ENCODE data around the gene FZR1. TPM values are rescaled to one million over a fixed set of nuclear protein-coding genes. Genes with fewer than 3 reads are reported as not detected.

The FZR1 gene
- total and polyA plus RNA-seq, 2 of the 13 experiments (the other 11 are each of a cell fraction or from before 2014, with no cell fraction given): 29.0 to 30.8 TPM

DNA sequence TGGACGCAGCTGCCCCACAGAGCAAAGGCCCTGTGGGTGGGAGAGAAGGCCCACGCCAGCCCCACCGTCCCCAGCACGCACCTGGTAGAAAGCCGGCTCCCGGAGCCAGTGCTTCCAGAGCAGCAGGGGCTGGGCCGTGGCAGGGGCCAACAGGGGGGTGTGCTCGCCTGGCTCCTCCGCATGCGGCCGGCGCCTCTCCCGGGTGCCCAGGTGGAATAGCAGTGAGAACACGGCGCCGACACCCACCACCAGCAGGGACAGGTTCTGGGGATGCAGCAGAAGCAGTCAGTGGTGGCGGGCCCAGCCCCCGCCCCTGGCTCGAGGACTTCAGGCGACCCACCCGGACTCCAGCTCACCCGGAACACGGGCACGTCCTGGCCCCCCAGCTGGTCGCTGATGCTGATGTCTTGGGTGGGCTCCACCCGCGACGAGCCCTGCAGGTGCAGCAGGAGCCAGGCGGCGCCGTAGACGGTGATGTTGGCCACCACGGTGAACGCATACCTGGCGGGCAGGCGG, 41.7 kb downstream of the FZR1 start:
- 99% methylated on average over 16 of the region's 36 CpGs for WGBS (ENCODE audit: low lambda C conversion rate)
- CTCF ChIA-PET (ENCODE audit: low intra/inter-chr PET ratio, low total read pairs): interaction anchor here (1.5 kb wide), 1 partner anchor 27 kb away, joined by 3 read pairs; no protein-coding TSS in a partner anchor
- H3K36me3 ChIP-seq (replicated peaks in 1 of 2; ENCODE audit: control insufficient read depth in 1 of 2, insufficient read depth in 2 of 2, low read length in 2 of 2): peaks cover 3 to 10% of the 10 kb centered on the region in 2 experiments; a peak in 3 of 5 replicates

DNA sequence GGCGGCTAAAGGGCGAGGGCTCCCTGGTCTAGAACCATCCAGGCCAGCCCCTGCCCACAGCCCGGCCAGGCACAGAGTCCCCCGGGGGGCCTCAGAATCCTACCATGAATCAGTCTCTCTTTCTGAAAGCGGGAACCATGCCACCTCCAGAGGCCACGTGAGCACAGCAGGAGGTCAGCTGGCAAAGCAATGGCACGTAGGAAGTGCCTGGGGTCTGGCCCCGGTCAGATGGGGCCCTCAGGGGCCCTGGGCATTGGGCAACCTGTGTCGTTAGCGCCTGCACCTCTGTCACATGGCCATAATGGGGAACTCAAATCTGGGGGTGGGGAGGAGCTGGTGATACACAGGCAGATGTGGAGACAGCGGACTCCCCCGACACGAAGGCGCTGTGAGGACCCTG, 42.5 kb downstream of the FZR1 start:
- Histone ChIP-seq H3K4me2 (ENCODE audit: low read depth, low read length) (no peak overlapping the region), H3K27ac (ENCODE audit: extremely low read length, insufficient read depth, low read length) (no peak overlapping the region), H3K79me2 (ENCODE audit: insufficient read depth, low read length) (no peaks in the 10 kb centered on the region), H3K36me3 (replicated peaks in 1 of 2; ENCODE audit: control insufficient read depth in 1 of 2, insufficient read depth in 2 of 2, low read length in 2 of 2) (peaks cover 3 to 10% of the 10 kb centered on the region in 2 experiments; a peak in 3 of 5 replicates), H3K4me1 (ENCODE audit: insufficient read depth, low read length) (peaks cover 13% of the 10 kb centered on the region), H3K9me3 (ENCODE audit: low read length) (no peaks in the 10 kb centered on the region), H3K4me3 (replicated peaks in 1 of 3; ENCODE audit: insufficient read depth in 1 of 3, low read depth in 2 of 3, low read length in 3 of 3) (no peak overlapping the region), H2AFZ (ENCODE audit: low read length) (no peak overlapping the region), H3K9ac (ENCODE audit: insufficient read depth, low read depth, low read length) (no peak overlapping the region), H3K27me3 (ENCODE audit: control insufficient read depth in 1 of 2, insufficient read depth in 2 of 2, low read length in 2 of 2) (no peaks in the 10 kb centered on the region), H4K20me1 (ENCODE audit: insufficient read depth, low read length) (no peaks in the 10 kb centered on the region)
- intact Hi-C loops (cut with micrococcal nuclease; ENCODE audit: unreplicated experiment): no loop called here
- no peak for TF ChIP-seq FOXC1 (CRISPR knock-in tag; IDR thresholded peaks at IDR 0.05; ENCODE audit: borderline replicate concordance)
- no peak for TF ChIP-seq ZNF550 (CRISPR knock-in tag; IDR thresholded peaks at IDR 0.05; ENCODE audit: borderline replicate concordance)
- TF ChIP-seq, protein P1, sequence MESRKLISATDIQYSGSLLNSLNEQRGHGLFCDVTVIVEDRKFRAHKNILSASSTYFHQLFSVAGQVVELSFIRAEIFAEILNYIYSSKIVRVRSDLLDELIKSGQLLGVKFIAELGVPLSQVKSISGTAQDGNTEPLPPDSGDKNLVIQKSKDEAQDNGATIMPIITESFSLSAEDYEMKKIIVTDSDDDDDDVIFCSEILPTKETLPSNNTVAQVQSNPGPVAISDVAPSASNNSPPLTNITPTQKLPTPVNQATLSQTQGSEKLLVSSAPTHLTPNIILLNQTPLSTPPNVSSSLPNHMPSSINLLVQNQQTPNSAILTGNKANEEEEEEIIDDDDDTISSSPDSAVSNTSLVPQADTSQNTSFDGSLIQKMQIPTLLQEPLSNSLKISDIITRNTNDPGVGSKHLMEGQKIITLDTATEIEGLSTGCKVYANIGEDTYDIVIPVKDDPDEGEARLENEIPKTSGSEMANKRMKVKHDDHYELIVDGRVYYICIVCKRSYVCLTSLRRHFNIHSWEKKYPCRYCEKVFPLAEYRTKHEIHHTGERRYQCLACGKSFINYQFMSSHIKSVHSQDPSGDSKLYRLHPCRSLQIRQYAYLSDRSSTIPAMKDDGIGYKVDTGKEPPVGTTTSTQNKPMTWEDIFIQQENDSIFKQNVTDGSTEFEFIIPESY (CRISPR knock-in tag; IDR thresholded peaks at IDR 0.05): no peak
- TF ChIP-seq ZNF382 (CRISPR knock-in tag; IDR thresholded peaks at IDR 0.05; ENCODE audit: borderline replicate concordance): no peak
- TF ChIP-seq ZMYM4 (CRISPR knock-in tag; IDR thresholded peaks at IDR 0.05): no peak
- no peak for TF ChIP-seq SSRP1 (CRISPR knock-in tag; IDR thresholded peaks at IDR 0.05)
- TF ChIP-seq, protein P2, sequence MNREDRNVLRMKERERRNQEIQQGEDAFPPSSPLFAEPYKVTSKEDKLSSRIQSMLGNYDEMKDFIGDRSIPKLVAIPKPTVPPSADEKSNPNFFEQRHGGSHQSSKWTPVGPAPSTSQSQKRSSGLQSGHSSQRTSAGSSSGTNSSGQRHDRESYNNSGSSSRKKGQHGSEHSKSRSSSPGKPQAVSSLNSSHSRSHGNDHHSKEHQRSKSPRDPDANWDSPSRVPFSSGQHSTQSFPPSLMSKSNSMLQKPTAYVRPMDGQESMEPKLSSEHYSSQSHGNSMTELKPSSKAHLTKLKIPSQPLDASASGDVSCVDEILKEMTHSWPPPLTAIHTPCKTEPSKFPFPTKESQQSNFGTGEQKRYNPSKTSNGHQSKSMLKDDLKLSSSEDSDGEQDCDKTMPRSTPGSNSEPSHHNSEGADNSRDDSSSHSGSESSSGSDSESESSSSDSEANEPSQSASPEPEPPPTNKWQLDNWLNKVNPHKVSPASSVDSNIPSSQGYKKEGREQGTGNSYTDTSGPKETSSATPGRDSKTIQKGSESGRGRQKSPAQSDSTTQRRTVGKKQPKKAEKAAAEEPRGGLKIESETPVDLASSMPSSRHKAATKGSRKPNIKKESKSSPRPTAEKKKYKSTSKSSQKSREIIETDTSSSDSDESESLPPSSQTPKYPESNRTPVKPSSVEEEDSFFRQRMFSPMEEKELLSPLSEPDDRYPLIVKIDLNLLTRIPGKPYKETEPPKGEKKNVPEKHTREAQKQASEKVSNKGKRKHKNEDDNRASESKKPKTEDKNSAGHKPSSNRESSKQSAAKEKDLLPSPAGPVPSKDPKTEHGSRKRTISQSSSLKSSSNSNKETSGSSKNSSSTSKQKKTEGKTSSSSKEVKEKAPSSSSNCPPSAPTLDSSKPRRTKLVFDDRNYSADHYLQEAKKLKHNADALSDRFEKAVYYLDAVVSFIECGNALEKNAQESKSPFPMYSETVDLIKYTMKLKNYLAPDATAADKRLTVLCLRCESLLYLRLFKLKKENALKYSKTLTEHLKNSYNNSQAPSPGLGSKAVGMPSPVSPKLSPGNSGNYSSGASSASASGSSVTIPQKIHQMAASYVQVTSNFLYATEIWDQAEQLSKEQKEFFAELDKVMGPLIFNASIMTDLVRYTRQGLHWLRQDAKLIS (CRISPR knock-in tag; IDR thresholded peaks at IDR 0.05): no peak
- TF ChIP-seq, protein P3, sequence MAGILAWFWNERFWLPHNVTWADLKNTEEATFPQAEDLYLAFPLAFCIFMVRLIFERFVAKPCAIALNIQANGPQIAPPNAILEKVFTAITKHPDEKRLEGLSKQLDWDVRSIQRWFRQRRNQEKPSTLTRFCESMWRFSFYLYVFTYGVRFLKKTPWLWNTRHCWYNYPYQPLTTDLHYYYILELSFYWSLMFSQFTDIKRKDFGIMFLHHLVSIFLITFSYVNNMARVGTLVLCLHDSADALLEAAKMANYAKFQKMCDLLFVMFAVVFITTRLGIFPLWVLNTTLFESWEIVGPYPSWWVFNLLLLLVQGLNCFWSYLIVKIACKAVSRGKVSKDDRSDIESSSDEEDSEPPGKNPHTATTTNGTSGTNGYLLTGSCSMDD (CRISPR knock-in tag; IDR thresholded peaks at IDR 0.05): no peak
- in situ Hi-C loops (cut with HindIII; ENCODE audit: extremely low pct_ligation_motif_present, low pct_unique_long_range_greater_than_20kb): no loop called here
- BruUV-seq (replicated peaks): no TSS peak
- ChIA-PET CTCF (ENCODE audit: low intra/inter-chr PET ratio, low total read pairs) (no interaction called here), POLR2A (no interaction called here)
- WGBS (ENCODE audit: low lambda C conversion rate): 94% methylated on average over 13 of the region's 14 CpGs
- no peak for DNase-seq (ENCODE audit: low spot score)
- no peak for FAIRE-seq
- no peak for ATAC-seq

More for the DNA sequence above, 41.7 kb downstream of the FZR1 start:
- Histone ChIP-seq H3K27ac (ENCODE audit: extremely low read length, insufficient read depth, low read length) (no peak overlapping the region), H3K79me2 (ENCODE audit: insufficient read depth, low read length) (no peaks in the 10 kb centered on the region), H3K27me3 (ENCODE audit: control insufficient read depth in 1 of 2, insufficient read depth in 2 of 2, low read length in 2 of 2) (no peaks in the 10 kb centered on the region), H3K4me2 (ENCODE audit: low read depth, low read length) (no peak overlapping the region), H4K20me1 (ENCODE audit: insufficient read depth, low read length) (no peaks in the 10 kb centered on the region), H3K4me1 (ENCODE audit: insufficient read depth, low read length) (peaks cover 5% of the 10 kb centered on the region), H2AFZ (ENCODE audit: low read length) (no peak overlapping the region), H3K9ac (ENCODE audit: insufficient read depth, low read depth, low read length) (no peak overlapping the region), H3K4me3 (replicated peaks in 1 of 3; ENCODE audit: insufficient read depth in 1 of 3, low read depth in 2 of 3, low read length in 3 of 3) (no peak overlapping the region), H3K9me3 (ENCODE audit: low read length) (no peaks in the 10 kb centered on the region)
- DNase-seq (ENCODE audit: low spot score) (no peak), FAIRE-seq (no peak), ATAC-seq (no peak)
- BruUV-seq (replicated peaks): no TSS peak
- POLR2A ChIA-PET: no interaction called here
- in situ Hi-C loops (cut with HindIII; ENCODE audit: extremely low pct_ligation_motif_present, low pct_unique_long_range_greater_than_20kb) (no loop called here), intact Hi-C loops (cut with micrococcal nuclease; ENCODE audit: unreplicated experiment) (no loop called here)
- TF ChIP-seq ZNF143 (CRISPR knock-in tag; IDR thresholded peaks at IDR 0.05) (no peak), ZNF441 (CRISPR knock-in tag; IDR thresholded peaks at IDR 0.05; ENCODE audit: borderline replicate concordance) (no peak)

Measured in HepG2 (cell line).